DMS79 treated with DMSO at 0.1 percent for 48 hours (cell line): ENCODE data around the gene DUS4L.

Experiments
- DNase-seq: peaks from one replicate; lab custom pipeline; 2025; lab: John Stamatoyannopoulos, UW

The DUS4L gene

DNA sequence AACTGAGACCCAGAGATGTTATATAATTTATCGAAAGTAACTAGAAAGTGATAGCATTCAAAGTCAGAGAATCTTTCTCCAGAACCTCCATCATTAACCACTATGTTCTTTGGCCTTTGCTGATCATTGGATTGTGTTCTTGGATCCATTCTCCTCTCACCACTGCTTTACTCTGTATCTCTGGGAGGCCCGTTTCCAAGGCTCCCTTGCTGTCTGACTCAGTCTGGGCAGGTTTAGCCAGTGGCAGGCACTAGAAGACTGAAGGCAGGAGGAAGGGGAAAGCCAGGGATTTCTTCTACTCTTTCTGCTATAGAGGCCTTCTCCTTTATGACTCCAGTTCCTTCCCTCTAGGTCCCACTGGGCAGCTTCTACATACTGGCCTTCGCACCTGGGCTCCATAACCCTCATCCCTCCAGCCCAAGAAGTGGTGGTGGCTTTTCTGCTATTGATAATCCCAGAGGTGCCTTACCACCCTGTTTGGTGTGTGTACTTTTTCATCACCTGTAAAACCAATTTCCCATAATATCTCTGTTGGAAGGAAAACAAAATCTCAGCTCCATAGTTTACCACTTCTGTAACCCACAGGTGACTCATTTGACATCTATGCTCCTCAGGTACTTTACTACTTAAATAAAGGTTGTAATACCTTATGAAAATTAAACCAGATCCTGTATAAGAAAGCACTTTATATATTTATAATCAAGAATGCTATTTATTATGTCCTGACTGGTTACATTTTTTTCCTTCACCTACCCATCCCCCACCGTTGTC is 52.3 kb downstream of the DUS4L start:
- DNase-seq: no peak

DNA sequence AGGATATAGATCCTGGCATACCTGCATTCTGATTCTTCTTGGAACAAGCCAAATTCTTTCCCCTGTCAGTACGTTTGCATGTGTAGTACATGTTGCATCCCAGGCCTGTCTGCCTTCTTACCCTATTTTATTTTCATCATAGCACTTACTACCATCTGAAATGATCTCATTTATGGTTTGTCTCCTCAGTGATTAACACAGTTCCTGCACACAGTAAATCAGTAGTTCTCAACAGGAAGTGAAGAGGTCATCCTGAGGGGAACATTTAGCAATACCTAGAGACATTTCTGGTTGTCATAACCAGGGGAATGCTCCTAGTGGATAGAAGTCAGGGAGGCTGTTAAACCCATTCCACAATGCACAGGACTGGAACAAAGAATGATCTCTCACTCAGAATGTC is 58.7 kb downstream of the DUS4L start:
- DNase-seq: no peak

- DNase-seq: no peak
Measured at GRCh38 chr7:107622894-107623293, 59.1 kb downstream of the DUS4L start.

- DNase-seq: no peak
Measured at GRCh38 chr7:107627002-107627401, 63.2 kb downstream of the DUS4L start.
